ENCODE measurements around the gene FMNL2.

DNA sequence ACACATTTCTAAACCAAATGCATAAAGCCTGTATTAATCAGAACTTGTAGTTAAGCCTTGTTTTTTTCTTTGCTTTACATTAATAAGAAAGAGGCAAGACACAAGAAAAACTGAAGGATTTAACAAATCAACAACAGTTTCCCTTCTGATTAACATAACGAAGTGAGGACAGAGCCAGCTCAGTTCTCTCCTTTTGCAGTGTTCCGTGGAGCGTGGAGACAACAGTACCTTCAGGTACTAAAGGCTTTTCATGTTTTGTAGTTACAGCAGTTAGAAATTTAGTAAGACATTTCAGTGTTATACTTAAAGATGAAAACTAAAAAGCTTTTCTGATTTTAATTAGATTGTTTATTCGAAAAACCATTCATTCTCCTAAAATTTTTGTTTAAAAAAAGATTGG lies 115.2 kb downstream of the FMNL2 start:
- TF ChIP-seq POLR2AphosphoS5 (IDR thresholded peaks at IDR 0.05) (no peak), CTCF (IDR thresholded peaks at IDR 0.05; ENCODE audit: poor library complexity, severe bottlenecking) (no peak), EZH2 (IDR thresholded peaks at IDR 0.05; ENCODE audit: borderline replicate concordance, insufficient read depth, low read length, poor library complexity, severe bottlenecking) (no peak), EP300 (conservative IDR thresholded peaks at IDR 0.05; ENCODE audit: poor library complexity, severe bottlenecking) (no peak), RAD21 (conservative IDR thresholded peaks at IDR 0.05) (no peak), TAF1 (IDR thresholded peaks at IDR 0.05; ENCODE audit: low read depth) (no peak), MXI1 (conservative IDR thresholded peaks at IDR 0.05; ENCODE audit: poor library complexity, severe bottlenecking) (no peak)
- TF ChIP-seq, protein P1, sequence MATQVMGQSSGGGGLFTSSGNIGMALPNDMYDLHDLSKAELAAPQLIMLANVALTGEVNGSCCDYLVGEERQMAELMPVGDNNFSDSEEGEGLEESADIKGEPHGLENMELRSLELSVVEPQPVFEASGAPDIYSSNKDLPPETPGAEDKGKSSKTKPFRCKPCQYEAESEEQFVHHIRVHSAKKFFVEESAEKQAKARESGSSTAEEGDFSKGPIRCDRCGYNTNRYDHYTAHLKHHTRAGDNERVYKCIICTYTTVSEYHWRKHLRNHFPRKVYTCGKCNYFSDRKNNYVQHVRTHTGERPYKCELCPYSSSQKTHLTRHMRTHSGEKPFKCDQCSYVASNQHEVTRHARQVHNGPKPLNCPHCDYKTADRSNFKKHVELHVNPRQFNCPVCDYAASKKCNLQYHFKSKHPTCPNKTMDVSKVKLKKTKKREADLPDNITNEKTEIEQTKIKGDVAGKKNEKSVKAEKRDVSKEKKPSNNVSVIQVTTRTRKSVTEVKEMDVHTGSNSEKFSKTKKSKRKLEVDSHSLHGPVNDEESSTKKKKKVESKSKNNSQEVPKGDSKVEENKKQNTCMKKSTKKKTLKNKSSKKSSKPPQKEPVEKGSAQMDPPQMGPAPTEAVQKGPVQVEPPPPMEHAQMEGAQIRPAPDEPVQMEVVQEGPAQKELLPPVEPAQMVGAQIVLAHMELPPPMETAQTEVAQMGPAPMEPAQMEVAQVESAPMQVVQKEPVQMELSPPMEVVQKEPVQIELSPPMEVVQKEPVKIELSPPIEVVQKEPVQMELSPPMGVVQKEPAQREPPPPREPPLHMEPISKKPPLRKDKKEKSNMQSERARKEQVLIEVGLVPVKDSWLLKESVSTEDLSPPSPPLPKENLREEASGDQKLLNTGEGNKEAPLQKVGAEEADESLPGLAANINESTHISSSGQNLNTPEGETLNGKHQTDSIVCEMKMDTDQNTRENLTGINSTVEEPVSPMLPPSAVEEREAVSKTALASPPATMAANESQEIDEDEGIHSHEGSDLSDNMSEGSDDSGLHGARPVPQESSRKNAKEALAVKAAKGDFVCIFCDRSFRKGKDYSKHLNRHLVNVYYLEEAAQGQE (IDR thresholded peaks at IDR 0.05; ENCODE audit: borderline replicate concordance) = no peak
